Measurements from ENCODE around the gene IRAK1.

The IRAK1 gene

DNA sequence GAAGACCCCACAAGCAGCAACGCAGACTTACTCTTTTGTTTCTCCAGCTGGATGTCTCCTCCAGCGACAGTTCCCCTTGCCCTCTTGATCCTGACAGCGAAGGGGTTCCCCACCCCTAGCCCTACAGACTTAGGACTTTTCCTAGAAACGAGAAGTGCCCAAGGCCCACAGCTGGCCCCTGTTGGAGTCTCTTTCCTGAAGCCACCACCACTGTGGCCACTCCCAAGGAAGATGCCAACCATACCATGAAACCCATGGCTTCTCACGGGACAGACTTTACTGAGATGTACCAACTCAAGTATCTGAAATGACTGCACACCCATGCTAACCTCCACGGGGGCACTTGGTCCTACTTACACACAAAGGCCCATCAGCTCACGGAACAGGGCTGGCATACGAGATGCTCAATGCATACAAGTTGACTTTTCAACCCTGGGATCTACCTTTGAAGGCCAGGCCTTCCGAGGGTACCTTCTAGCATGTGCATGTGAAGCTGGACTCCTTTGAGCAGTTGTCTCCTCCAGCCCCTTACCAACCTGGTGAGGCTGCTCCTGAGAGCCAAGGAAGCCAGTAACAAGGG is 924 bp upstream of the IRAK1 start:
- peak overlapping the region; percentile 84 for H3K27ac ChIP-seq
- no peaks in the 10 kb centered on the region for H3K27me3 ChIP-seq (ENCODE audit: insufficient read depth, low read depth)
- TF ChIP-seq, protein P1, sequence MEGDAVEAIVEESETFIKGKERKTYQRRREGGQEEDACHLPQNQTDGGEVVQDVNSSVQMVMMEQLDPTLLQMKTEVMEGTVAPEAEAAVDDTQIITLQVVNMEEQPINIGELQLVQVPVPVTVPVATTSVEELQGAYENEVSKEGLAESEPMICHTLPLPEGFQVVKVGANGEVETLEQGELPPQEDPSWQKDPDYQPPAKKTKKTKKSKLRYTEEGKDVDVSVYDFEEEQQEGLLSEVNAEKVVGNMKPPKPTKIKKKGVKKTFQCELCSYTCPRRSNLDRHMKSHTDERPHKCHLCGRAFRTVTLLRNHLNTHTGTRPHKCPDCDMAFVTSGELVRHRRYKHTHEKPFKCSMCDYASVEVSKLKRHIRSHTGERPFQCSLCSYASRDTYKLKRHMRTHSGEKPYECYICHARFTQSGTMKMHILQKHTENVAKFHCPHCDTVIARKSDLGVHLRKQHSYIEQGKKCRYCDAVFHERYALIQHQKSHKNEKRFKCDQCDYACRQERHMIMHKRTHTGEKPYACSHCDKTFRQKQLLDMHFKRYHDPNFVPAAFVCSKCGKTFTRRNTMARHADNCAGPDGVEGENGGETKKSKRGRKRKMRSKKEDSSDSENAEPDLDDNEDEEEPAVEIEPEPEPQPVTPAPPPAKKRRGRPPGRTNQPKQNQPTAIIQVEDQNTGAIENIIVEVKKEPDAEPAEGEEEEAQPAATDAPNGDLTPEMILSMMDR (conservative IDR thresholded peaks at IDR 0.05; ENCODE audit: low read depth, low read length) = no peak
- peak overlapping the region; percentile 87 for H3K9ac ChIP-seq
- H3K4me1 ChIP-seq (ENCODE audit: low read depth, poor library complexity, severe bottlenecking) = peaks cover 12% of the 10 kb centered on the region
- H3K79me2 ChIP-seq (ENCODE audit: insufficient read depth, low read depth) = peaks cover 36% of the 10 kb centered on the region
- H2AFZ ChIP-seq (ENCODE audit: low read depth) = no peak overlapping the region
- H3K36me3 ChIP-seq (ENCODE audit: insufficient read depth) = no peaks in the 10 kb centered on the region
- H3K4me3 ChIP-seq (IDR thresholded peaks at IDR 0.05; ENCODE audit: insufficient read depth, low read depth, low read length) = no peak overlapping the region
- H3K4me2 ChIP-seq = peak overlapping the region; percentile 15
- H4K20me1 ChIP-seq (ENCODE audit: insufficient read depth) = no peaks in the 10 kb centered on the region

GRCh38 chrX:154019061-154019621 is 561 bp downstream of the IRAK1 start:
- peak overlapping the region; percentile 93 for H3K9ac ChIP-seq
- peaks cover 12% of the 10 kb centered on the region for H3K4me1 ChIP-seq (ENCODE audit: low read depth, poor library complexity, severe bottlenecking)
- H3K36me3 ChIP-seq (ENCODE audit: insufficient read depth) = no peaks in the 10 kb centered on the region
- H3K27me3 ChIP-seq (ENCODE audit: insufficient read depth, low read depth) = no peaks in the 10 kb centered on the region
- H3K4me2 ChIP-seq = peak overlapping the region; percentile 47; the same call in 1 of the 2 replicates
- peak overlapping the region; percentile 73 for H3K27ac ChIP-seq
- TF ChIP-seq, protein P1 (conservative IDR thresholded peaks at IDR 0.05; ENCODE audit: low read depth, low read length) = no peak
- no peak overlapping the region for H3K4me3 ChIP-seq (IDR thresholded peaks at IDR 0.05; ENCODE audit: insufficient read depth, low read depth, low read length)
- no peaks in the 10 kb centered on the region for H4K20me1 ChIP-seq (ENCODE audit: insufficient read depth)
- H2AFZ ChIP-seq (ENCODE audit: low read depth) = no peak overlapping the region; the same call in 1 of the 2 replicates
- peaks cover 36% of the 10 kb centered on the region for H3K79me2 ChIP-seq (ENCODE audit: insufficient read depth, low read depth)

- TF ChIP-seq, protein P1 (conservative IDR thresholded peaks at IDR 0.05; ENCODE audit: low read depth, low read length) = no peak
- H3K36me3 ChIP-seq (ENCODE audit: insufficient read depth) = 0 out of 2 replicates have a peak, but pooled peaks cover 2% of the 10 kb centered on the region
- peak overlapping the region; percentile 93 for H3K9ac ChIP-seq
- no peaks in the 10 kb centered on the region for H3K27me3 ChIP-seq (ENCODE audit: insufficient read depth, low read depth)
- H3K4me2 ChIP-seq = peak overlapping the region; percentile 47
- H3K4me1 ChIP-seq (ENCODE audit: low read depth, poor library complexity, severe bottlenecking) = peaks cover 16% of the 10 kb centered on the region
- no peak overlapping the region for H3K4me3 ChIP-seq (IDR thresholded peaks at IDR 0.05; ENCODE audit: insufficient read depth, low read depth, low read length)
- H4K20me1 ChIP-seq (ENCODE audit: insufficient read depth) = no peaks in the 10 kb centered on the region
- H3K79me2 ChIP-seq (ENCODE audit: insufficient read depth, low read depth) = peaks cover 36% of the 10 kb centered on the region
- peak overlapping the region; percentile 73 for H3K27ac ChIP-seq
- no peak overlapping the region for H2AFZ ChIP-seq (ENCODE audit: low read depth)
Observed at GRCh38 chrX:154018518-154019060, 1.1 kb downstream of the IRAK1 start.

DNA sequence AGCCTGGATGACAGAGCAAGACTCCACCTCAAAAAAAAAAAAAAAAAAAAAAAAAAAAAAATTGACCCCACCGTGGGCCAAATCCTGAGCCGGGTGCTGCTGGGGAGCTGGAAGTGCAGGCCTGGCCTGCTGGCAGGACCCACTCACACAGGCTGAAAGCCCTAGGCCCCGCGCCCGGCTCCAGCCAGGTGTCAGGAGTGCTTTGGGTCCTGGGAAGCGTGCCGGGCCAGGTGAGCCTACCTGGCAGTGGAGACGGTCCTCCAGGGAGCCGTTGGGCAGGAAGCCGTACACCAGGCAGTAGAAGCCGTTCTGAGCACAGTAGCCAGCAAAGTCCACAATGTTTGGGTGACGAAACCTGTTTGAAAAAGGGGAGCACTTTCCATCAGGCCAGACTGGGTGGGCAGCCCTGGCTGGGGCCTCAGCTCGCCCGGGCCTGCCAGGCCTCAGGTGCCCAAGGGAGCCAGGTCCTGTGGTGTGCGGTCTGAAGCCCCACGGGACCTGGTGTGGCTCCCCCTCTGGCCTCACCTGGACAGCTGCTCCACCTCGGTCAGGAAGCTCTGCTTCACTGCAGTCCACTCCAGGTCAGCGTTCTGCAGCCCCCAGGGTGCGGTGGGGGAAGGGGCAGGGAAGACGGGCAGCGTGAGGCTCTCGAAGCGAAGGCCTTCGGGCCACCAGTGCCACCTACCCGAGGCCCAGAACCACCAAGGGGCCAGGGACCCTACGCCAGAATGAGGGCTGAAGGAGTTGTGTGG is 1.8 kb downstream of the IRAK1 start:
- H3K9ac ChIP-seq = peak overlapping the region; percentile 93; the same call in 1 of the 2 replicates
- TF ChIP-seq, protein P1 (conservative IDR thresholded peaks at IDR 0.05; ENCODE audit: low read depth, low read length) = no peak

More for the DNA sequence above, 1.8 kb downstream of the IRAK1 start:
- no peaks in the 10 kb centered on the region for H3K27me3 ChIP-seq (ENCODE audit: insufficient read depth, low read depth)
- H4K20me1 ChIP-seq (ENCODE audit: insufficient read depth) = no peaks in the 10 kb centered on the region
- peak overlapping the region; percentile 73; the same call in 1 of the 2 replicates for H3K27ac ChIP-seq
- peak overlapping the region; percentile 47 for H3K4me2 ChIP-seq
- H3K36me3 ChIP-seq (ENCODE audit: insufficient read depth) = 0 out of 2 replicates have a peak, but pooled peaks cover 5% of the 10 kb centered on the region
- no peak overlapping the region for H2AFZ ChIP-seq (ENCODE audit: low read depth)
- H3K79me2 ChIP-seq (ENCODE audit: insufficient read depth, low read depth) = peaks cover 36% of the 10 kb centered on the region
- H3K4me3 ChIP-seq (IDR thresholded peaks at IDR 0.05; ENCODE audit: insufficient read depth, low read depth, low read length) = no peak overlapping the region
- peaks cover 21% of the 10 kb centered on the region for H3K4me1 ChIP-seq (ENCODE audit: low read depth, poor library complexity, severe bottlenecking)
